ENCODE results near the gene GRAMD4.

The GRAMD4 gene

GRCh38 chr22:46596819-46597218, 23.4 kb upstream of the GRAMD4 start:
- DNase-seq (ENCODE audit: low read depth in 2 of 2), result no peak

- DNase-seq (ENCODE audit: low read depth in 2 of 2), result no peak
These were observed 22.0 kb upstream of the GRAMD4 start for GRCh38 chr22:46598224-46598623.

GRCh38 chr22:46598737-46599424, 21.3 kb upstream of the GRAMD4 start:
- DNase-seq (ENCODE audit: low read depth in 2 of 2), result no peak

GRCh38 chr22:46600273-46600796, 19.9 kb upstream of the GRAMD4 start:
- no peak for DNase-seq (ENCODE audit: low read depth in 2 of 2)

- no peak for DNase-seq (ENCODE audit: low read depth in 2 of 2)
These were observed 18.2 kb upstream of the GRAMD4 start for GRCh38 chr22:46602025-46602424.

GRCh38 chr22:46604306-46604690, 15.9 kb upstream of the GRAMD4 start:
- DNase-seq (ENCODE audit: low read depth in 2 of 2), result peak; percentile 22 to 25

- no peak for DNase-seq (ENCODE audit: low read depth in 2 of 2)
These were observed 15.1 kb upstream of the GRAMD4 start for GRCh38 chr22:46605117-46605516.

GRCh38 chr22:46606886-46607285, 13.3 kb upstream of the GRAMD4 start:
- DNase-seq (ENCODE audit: low read depth in 2 of 2), result no peak

GRCh38 chr22:46607483-46608114, 12.6 kb upstream of the GRAMD4 start:
- DNase-seq (ENCODE audit: low read depth in 2 of 2), result no peak

GRCh38 chr22:46609175-46609690, 11.0 kb upstream of the GRAMD4 start:
- DNase-seq (ENCODE audit: low read depth in 2 of 2), result no peak

GRCh38 chr22:46609724-46610201, 10.4 kb upstream of the GRAMD4 start:
- no peak for DNase-seq (ENCODE audit: low read depth in 2 of 2)

- no peak for DNase-seq (ENCODE audit: low read depth in 2 of 2)
These were observed 9.8 kb upstream of the GRAMD4 start for GRCh38 chr22:46610356-46610755.

GRCh38 chr22:46611189-46611588, 9.0 kb upstream of the GRAMD4 start:
- no peak for DNase-seq (ENCODE audit: low read depth in 2 of 2)

- no peak for DNase-seq (ENCODE audit: low read depth in 2 of 2)
These were observed 7.8 kb upstream of the GRAMD4 start for GRCh38 chr22:46612341-46612903.

- peak; percentile 9 to 39 for DNase-seq (ENCODE audit: low read depth in 2 of 2)
These were observed 7.1 kb upstream of the GRAMD4 start for GRCh38 chr22:46612904-46613605.

GRCh38 chr22:46613606-46614021, 6.6 kb upstream of the GRAMD4 start:
- no peak for DNase-seq (ENCODE audit: low read depth in 2 of 2)

- DNase-seq (ENCODE audit: low read depth in 2 of 2), result peak; percentile 33 to 53
These were observed 5.9 kb upstream of the GRAMD4 start for GRCh38 chr22:46614025-46614931.

- no peak for DNase-seq (ENCODE audit: low read depth in 2 of 2)
These were observed 2.8 kb upstream of the GRAMD4 start for GRCh38 chr22:46617207-46617985.

- no peak for DNase-seq (ENCODE audit: low read depth in 2 of 2)
These were observed 2.1 kb upstream of the GRAMD4 start for GRCh38 chr22:46617986-46618647.

GRCh38 chr22:46618667-46619066, 1.5 kb upstream of the GRAMD4 start:
- DNase-seq (ENCODE audit: low read depth in 2 of 2), result no peak
